ENCODE measurements around the gene AMIGO2.

AMIGO2 gene

GRCh38 chr12:47070310-47070709, 9.4 kb downstream of the AMIGO2 start:
- Histone ChIP-seq H3K9me3 (ENCODE audit: insufficient read depth, low read length) (no peaks in the 10 kb centered on the region), H3K36me3 (ENCODE audit: low read length) (no peaks in the 10 kb centered on the region), H3K4me2 (ENCODE audit: low read depth, low read length, poor library complexity, severe bottlenecking) (no peak overlapping the region), H3K79me2 (ENCODE audit: insufficient read depth, low read length) (no peaks in the 10 kb centered on the region), H3K9me2 (replicated peaks; ENCODE audit: insufficient read depth, low read length) (no peaks in the 10 kb centered on the region), H3K4me3 (ENCODE audit: insufficient read depth, low read length, poor library complexity, severe bottlenecking) (no peak overlapping the region), H4K20me1 (ENCODE audit: low read depth, low read length) (no peaks in the 10 kb centered on the region), H3K27me3 (ENCODE audit: low read length) (no peaks in the 10 kb centered on the region), H3K27ac (ENCODE audit: low read depth, low read length) (no peak overlapping the region), H2AFZ (ENCODE audit: low read depth, low read length, severe bottlenecking) (no peak overlapping the region), H3F3A (ENCODE audit: insufficient read depth) (no peaks in the 10 kb centered on the region), H3K9ac (ENCODE audit: low read length) (no peak overlapping the region)
- TF ChIP-seq CTCF (IDR thresholded peaks at IDR 0.05; ENCODE audit: insufficient read depth, low read length, poor library complexity, severe bottlenecking) (no peak), EZH2phosphoT487 (conservative IDR thresholded peaks at IDR 0.05; ENCODE audit: low read length) (no peak)

GRCh38 chr12:47068539-47068938, 11.2 kb downstream of the AMIGO2 start:
- H2AFZ ChIP-seq (ENCODE audit: low read depth, low read length, severe bottlenecking), result no peak overlapping the region
- no peaks in the 10 kb centered on the region for H3K27me3 ChIP-seq (ENCODE audit: low read length)
- no peak overlapping the region for H3K9ac ChIP-seq (ENCODE audit: low read length)
- no peaks in the 10 kb centered on the region for H3K9me3 ChIP-seq (ENCODE audit: insufficient read depth, low read length)
- no peaks in the 10 kb centered on the region for H4K20me1 ChIP-seq (ENCODE audit: low read depth, low read length)
- no peaks in the 10 kb centered on the region for H3K79me2 ChIP-seq (ENCODE audit: insufficient read depth, low read length)
- H3K27ac ChIP-seq (ENCODE audit: low read depth, low read length), result no peak overlapping the region
- H3K9me2 ChIP-seq (replicated peaks; ENCODE audit: insufficient read depth, low read length), result no peaks in the 10 kb centered on the region
- no peaks in the 10 kb centered on the region for H3K36me3 ChIP-seq (ENCODE audit: low read length)
- H3F3A ChIP-seq (ENCODE audit: insufficient read depth), result no peaks in the 10 kb centered on the region
- H3K4me3 ChIP-seq (ENCODE audit: insufficient read depth, low read length, poor library complexity, severe bottlenecking), result no peak overlapping the region
- TF ChIP-seq CTCF (IDR thresholded peaks at IDR 0.05; ENCODE audit: insufficient read depth, low read length, poor library complexity, severe bottlenecking) (no peak), EZH2phosphoT487 (conservative IDR thresholded peaks at IDR 0.05; ENCODE audit: low read length) (no peak)
- no peak overlapping the region for H3K4me2 ChIP-seq (ENCODE audit: low read depth, low read length, poor library complexity, severe bottlenecking)

- Histone ChIP-seq H3K27me3 (ENCODE audit: low read length) (no peaks in the 10 kb centered on the region), H3K9ac (ENCODE audit: low read length) (no peak overlapping the region), H3K4me2 (ENCODE audit: low read depth, low read length, poor library complexity, severe bottlenecking) (no peak overlapping the region), H3F3A (ENCODE audit: insufficient read depth) (no peaks in the 10 kb centered on the region), H2AFZ (ENCODE audit: low read depth, low read length, severe bottlenecking) (no peak overlapping the region), H3K36me3 (ENCODE audit: low read length) (no peaks in the 10 kb centered on the region), H3K9me2 (replicated peaks; ENCODE audit: insufficient read depth, low read length) (no peaks in the 10 kb centered on the region), H3K4me3 (ENCODE audit: insufficient read depth, low read length, poor library complexity, severe bottlenecking) (no peak overlapping the region), H4K20me1 (ENCODE audit: low read depth, low read length) (no peaks in the 10 kb centered on the region), H3K79me2 (ENCODE audit: insufficient read depth, low read length) (no peaks in the 10 kb centered on the region), H3K27ac (ENCODE audit: low read depth, low read length) (no peak overlapping the region), H3K9me3 (ENCODE audit: insufficient read depth, low read length) (no peaks in the 10 kb centered on the region)
- TF ChIP-seq EZH2phosphoT487 (conservative IDR thresholded peaks at IDR 0.05; ENCODE audit: low read length) (no peak), CTCF (IDR thresholded peaks at IDR 0.05; ENCODE audit: insufficient read depth, low read length, poor library complexity, severe bottlenecking) (no peak)
These were observed 11.9 kb downstream of the AMIGO2 start for GRCh38 chr12:47067771-47068431.
